Natural killer cell (primary cell): ENCODE data around the gene YOD1. TPM values are rescaled to one million over a fixed set of nuclear protein-coding genes. Genes with fewer than 3 reads are reported as not detected.

ENCODE experiments used
- ATAC-seq, 3 donors: fragments of 150-1000 bp in 2 of 3; fragments of 200-7000 bp in 1 of 3; cut with Tn5 transposase; 1 replicate in 1 of 3; 2 replicates in 2 of 3; pipeline ENCODE4 v1.10.0; 2021; ENCODE audit warnings: mild to moderate bottlenecking in 2 of 3, moderate library complexity in 2 of 3
- DNase-seq, 2 donors: peaks; one replicate each; pipeline versions ENCODE4 v3.0.0 to v3.0.0-alpha.2; 2013 to 2021; ENCODE audit warnings: mixed read lengths in 1 of 2
- H3K27ac ChIP-seq: one replicate; pipeline ENCODE4 v1.5.1; 2013; ENCODE audit warnings: mild to moderate bottlenecking, low read length
- H3K27me3 ChIP-seq: one replicate; pipeline ENCODE4 v1.6.1; 2013; ENCODE audit warnings: low read length; ENCODE audit not compliant: control insufficient read depth, insufficient read depth
- H3K36me3 ChIP-seq: one replicate; pipeline ENCODE4 v1.6.1; 2013; ENCODE audit warnings: low read length; ENCODE audit not compliant: control insufficient read depth, insufficient read depth
- H3K4me1 ChIP-seq: one replicate; pipeline ENCODE4 v1.6.1; 2013; ENCODE audit warnings: low read length; ENCODE audit not compliant: control insufficient read depth, insufficient read depth
- H3K4me3 ChIP-seq: one replicate; pipeline ENCODE4 v1.5.1; 2013; ENCODE audit warnings: low read length
- H3K9me3 ChIP-seq: one replicate; pipeline ENCODE4 v1.6.1; 2013; ENCODE audit warnings: low read length; ENCODE audit not compliant: control insufficient read depth, insufficient read depth
- H3K27ac Mint-ChIP-seq, 2 donors: one replicate each; pipeline ENCODE4 v1.8.0; 2022; ENCODE audit warnings: mild to moderate bottlenecking in 2 of 2, mixed read lengths in 2 of 2, moderate library complexity in 1 of 2
- H3K27me3 Mint-ChIP-seq, 2 donors: one replicate each; pipeline ENCODE4 v1.8.0; 2022; ENCODE audit warnings: low read depth in 2 of 2, mixed read lengths in 2 of 2
- H3K36me3 Mint-ChIP-seq: one replicate; pipeline ENCODE4 v1.8.0; 2022; ENCODE audit warnings: mixed read lengths
- H3K4me1 Mint-ChIP-seq, 2 donors: one replicate each; pipeline ENCODE4 v1.8.0; 2022; ENCODE audit warnings: mixed read lengths in 2 of 2
- H3K4me3 Mint-ChIP-seq: one replicate; pipeline ENCODE4 v1.8.0; 2022; ENCODE audit warnings: mild to moderate bottlenecking, moderate library complexity, mixed read lengths
- H3K9me3 Mint-ChIP-seq, 2 donors: one replicate each; pipeline ENCODE4 v1.8.0; 2022; ENCODE audit warnings: mixed read lengths in 2 of 2
- CTCF ChIP-seq: fragments of 200-600 bp; IDR thresholded peaks from one replicate; pipeline ENCODE4 v1.8.0; 2022; ENCODE audit warnings: antibody characterized with exemption
- WGBS: methylation state at CpG from one replicate; pipeline ENCODE4 v1.1.7; 2013; ENCODE audit warnings: missing lambda C conversion rate; ENCODE audit not compliant: insufficient coverage; 5-methylcytosine and 5-hydroxymethylcytosine counted together
- intact Hi-C: fragments of 100-400 bp; cut with micrococcal nuclease; formaldehyde crosslinking; loops from one replicate; pipeline ENCODE4 v1.14.2; 2022
- total RNA-seq, 4 donors: library from RNA; stranded (reverse); fragments of 120-200 nt in 1 of 4; gene quantifications; one replicate each; pipeline versions ENCODE4 v1.2.3 to v1.2.4, GENCODE V29; 2013 to 2022

YOD1 gene
- total RNA-seq, 3 donors from 2014 or later (not counting 1 experiment from before 2014, with no cell fraction given): 20.6 to 22.8 (median 21.2) TPM

DNA sequence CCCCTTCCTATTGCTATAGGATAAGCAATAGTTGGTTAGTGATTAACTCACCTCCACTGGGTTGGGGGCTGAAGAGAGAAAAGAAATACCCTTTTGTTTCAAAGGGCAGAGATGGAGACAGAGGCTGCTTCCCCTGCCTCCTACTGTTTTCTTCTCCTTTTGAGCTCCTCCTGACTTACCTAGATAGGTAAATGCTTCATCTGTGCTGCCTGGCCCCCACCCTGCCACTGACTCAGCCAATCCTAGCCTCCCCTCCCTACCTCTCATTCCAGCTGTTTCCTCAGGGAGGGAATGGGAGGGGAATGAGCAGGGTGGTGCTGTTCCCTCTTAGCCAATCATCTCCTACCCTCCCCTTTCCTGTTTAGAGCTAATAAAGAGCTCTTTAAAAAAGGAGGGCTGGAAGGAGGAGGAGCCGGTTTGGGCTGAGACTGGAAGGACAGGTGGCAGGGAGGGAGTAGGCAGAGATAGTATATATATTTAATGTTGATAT, 18.4 kb downstream of the YOD1 start, which contains the start of gene C1orf116:
Gene C1orf116, minus strand, starts transcription at position 229 of the 490 bp plus-strand sequence. CDS start 5,158 bp downstream, outside the sequence.
- DNase-seq (no peak), ATAC-seq (no peak)
- WGBS: 7% methylated on average over 1 of the region's 1 CpG
- Mint-ChIP-seq H3K4me1 (no peaks in the 10 kb centered on the region), H3K27ac (no peak within 1 kb of the TSS), H3K9me3 (no peaks in the 10 kb centered on the region), H3K36me3 (no peaks in the 10 kb centered on the region), H3K27me3 (peaks cover 28 to 48% of the 10 kb centered on the region in 2 donors), H3K4me3 (no peak within 1 kb of the TSS)
- no peaks in the 10 kb centered on the region for H3K36me3 ChIP-seq
- H3K4me1 ChIP-seq: no peaks in the 10 kb centered on the region
- intact Hi-C loops: no loop called here
- no peak within 1 kb of the TSS for H3K4me3 ChIP-seq
- no peaks in the 10 kb centered on the region for H3K9me3 ChIP-seq
- peaks cover 13% of the 10 kb centered on the region for H3K27me3 ChIP-seq
- H3K27ac ChIP-seq: no peak within 1 kb of the TSS
- no peak for TF ChIP-seq CTCF

GRCh38 chr1:207031632-207032264, 19.3 kb downstream of the YOD1 start:
- no peaks in the 10 kb centered on the region for H3K4me1 ChIP-seq
- whole genome bisulfite sequencing: 83% methylated on average over 7 of the region's 7 CpGs

GRCh38 chr1:207031016-207031415, 20.0 kb downstream of the YOD1 start:
- Histone ChIP-seq H3K27me3 (peaks cover 10% of the 10 kb centered on the region), H3K4me1 (no peaks in the 10 kb centered on the region), H3K27ac (no peak overlapping the region), H3K9me3 (no peaks in the 10 kb centered on the region), H3K36me3 (no peaks in the 10 kb centered on the region), H3K4me3 (no peak overlapping the region)
- TF ChIP-seq CTCF: no peak
- Mint-ChIP-seq H3K27ac (no peak overlapping the region), H3K36me3 (no peaks in the 10 kb centered on the region), H3K27me3 (peaks cover 35 to 53% of the 10 kb centered on the region in 2 donors), H3K9me3 (no peaks in the 10 kb centered on the region), H3K4me1 (no peaks in the 10 kb centered on the region), H3K4me3 (no peak overlapping the region)
- intact Hi-C loops: no loop called here
- ATAC-seq: no peak
- WGBS: 56% methylated on average over 1 of the region's 1 CpG
- no peak for DNase-seq

More at GRCh38 chr1:207031632-207032264, 19.3 kb downstream of the YOD1 start:
- peaks cover 10% of the 10 kb centered on the region for H3K27me3 ChIP-seq
- TF ChIP-seq CTCF: no peak
- no peaks in the 10 kb centered on the region for H3K36me3 ChIP-seq
- no peak overlapping the region for H3K27ac Mint-ChIP-seq
- no peaks in the 10 kb centered on the region for H3K36me3 Mint-ChIP-seq
- no peak overlapping the region for H3K27ac ChIP-seq
- no peaks in the 10 kb centered on the region for H3K9me3 Mint-ChIP-seq
- H3K4me3 Mint-ChIP-seq: no peak overlapping the region
- no peak for ATAC-seq
- H3K27me3 Mint-ChIP-seq: peaks cover 32 to 48% of the 10 kb centered on the region in 2 donors
- H3K4me1 Mint-ChIP-seq: no peaks in the 10 kb centered on the region
- DNase-seq: no peak
- no peak overlapping the region for H3K4me3 ChIP-seq
- H3K9me3 ChIP-seq: no peaks in the 10 kb centered on the region
- intact Hi-C loops: no loop called here
